Measurements from ENCODE around the gene WDR37.

Gene WDR37

DNA sequence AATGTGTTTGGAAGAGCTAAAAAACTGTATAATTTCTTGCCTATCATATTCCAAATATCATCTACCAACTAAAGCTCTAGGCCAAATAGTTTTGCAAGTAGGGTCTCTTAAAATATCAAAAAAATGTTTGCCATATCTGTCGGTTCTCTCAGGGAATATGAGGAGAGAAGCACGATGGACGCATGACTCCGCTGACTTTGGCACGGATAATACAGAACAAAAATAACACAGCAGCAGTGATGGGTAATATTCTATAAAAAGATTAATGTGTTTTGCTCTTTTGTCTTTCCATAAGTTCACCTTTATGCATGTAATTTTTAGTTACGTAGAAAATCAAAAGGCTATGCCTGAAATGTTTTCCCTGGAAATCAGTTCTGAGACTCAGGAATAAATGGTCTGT is 29.6 kb upstream of the WDR37 start:
- ChIA-PET CTCF (interaction anchor here (0.8 to 1.2 kb wide), 3 partner anchors 9 to 23 kb away, joined by 3 read pairs; no protein-coding TSS in a partner anchor), POLR2A (no interaction called here)
- WGBS (ENCODE audit: insufficient coverage), result 100% methylated on average over 6 of the region's 6 CpGs
- no peaks in the 10 kb centered on the region for H3K4me1 ChIP-seq (ENCODE audit: control extremely low read depth in 1 of 4, control insufficient read depth in 4 of 4, insufficient read depth in 4 of 4, low read length in 3 of 4)
- no peak overlapping the region for H3K4me3 ChIP-seq (ENCODE audit: control insufficient read depth in 1 of 7, extremely low read depth in 1 of 7, insufficient read depth in 4 of 7, low read depth in 2 of 7, low read length in 6 of 7)
- no peak for DNase-seq
- no peak overlapping the region for H3K27ac ChIP-seq (ENCODE audit: insufficient read depth in 1 of 2, low read depth in 1 of 2, low read length in 2 of 2, poor library complexity in 1 of 2, severe bottlenecking in 2 of 2)
- H3K36me3 ChIP-seq (ENCODE audit: control insufficient read depth in 4 of 4, insufficient read depth in 4 of 4, low read length in 3 of 4), result no peaks in the 10 kb centered on the region
- no peaks in the 10 kb centered on the region for H3K27me3 ChIP-seq (replicated peaks in 2 of 5; ENCODE audit: control insufficient read depth in 4 of 5, insufficient read depth in 5 of 5, low read length in 4 of 5)
- H3K9me3 ChIP-seq (ENCODE audit: control extremely low read depth in 1 of 5, control insufficient read depth in 4 of 5, insufficient read depth in 2 of 5, low read depth in 1 of 5, low read length in 4 of 5), result no peaks in the 10 kb centered on the region

DNA sequence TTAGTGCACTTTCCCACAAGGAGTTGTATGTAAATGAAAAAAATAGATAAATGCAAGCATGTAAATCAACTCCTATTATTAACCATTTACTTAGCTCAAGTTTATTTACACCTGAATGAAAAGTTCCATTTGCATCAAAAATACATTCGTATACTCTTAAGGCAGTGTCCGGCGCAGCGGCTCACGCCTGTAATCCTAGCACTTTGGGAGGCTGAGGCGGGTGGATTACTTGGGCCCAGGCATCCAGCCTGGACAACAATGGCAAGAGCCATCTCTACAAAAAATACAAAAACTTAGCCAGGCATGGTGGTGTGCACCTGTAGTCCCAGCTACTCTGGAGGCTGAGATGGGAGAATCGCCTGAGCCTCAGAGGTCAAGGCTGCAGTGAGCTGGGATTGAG is 26.3 kb upstream of the WDR37 start:
- Histone ChIP-seq H3K36me3 (ENCODE audit: control insufficient read depth in 4 of 4, insufficient read depth in 4 of 4, low read length in 3 of 4) (no peaks in the 10 kb centered on the region), H3K27me3 (replicated peaks in 2 of 5; ENCODE audit: control insufficient read depth in 4 of 5, insufficient read depth in 5 of 5, low read length in 4 of 5) (no peaks in the 10 kb centered on the region), H3K4me3 (ENCODE audit: control insufficient read depth in 1 of 7, extremely low read depth in 1 of 7, insufficient read depth in 4 of 7, low read depth in 2 of 7, low read length in 6 of 7) (no peak overlapping the region), H3K4me1 (ENCODE audit: control extremely low read depth in 1 of 4, control insufficient read depth in 4 of 4, insufficient read depth in 4 of 4, low read length in 3 of 4) (no peaks in the 10 kb centered on the region), H3K27ac (ENCODE audit: insufficient read depth in 1 of 2, low read depth in 1 of 2, low read length in 2 of 2, poor library complexity in 1 of 2, severe bottlenecking in 2 of 2) (no peak overlapping the region), H3K9me3 (ENCODE audit: control extremely low read depth in 1 of 5, control insufficient read depth in 4 of 5, insufficient read depth in 2 of 5, low read depth in 1 of 5, low read length in 4 of 5) (no peaks in the 10 kb centered on the region)
- DNase-seq, result no peak
- POLR2A ChIA-PET, result no interaction called here
- 94% methylated on average over 6 of the region's 7 CpGs for WGBS (ENCODE audit: insufficient coverage)
- CTCF ChIA-PET, result interaction anchor here (1.7 kb wide), 1 partner anchor 16 kb away, joined by 4 read pairs; no protein-coding TSS in a partner anchor

DNA sequence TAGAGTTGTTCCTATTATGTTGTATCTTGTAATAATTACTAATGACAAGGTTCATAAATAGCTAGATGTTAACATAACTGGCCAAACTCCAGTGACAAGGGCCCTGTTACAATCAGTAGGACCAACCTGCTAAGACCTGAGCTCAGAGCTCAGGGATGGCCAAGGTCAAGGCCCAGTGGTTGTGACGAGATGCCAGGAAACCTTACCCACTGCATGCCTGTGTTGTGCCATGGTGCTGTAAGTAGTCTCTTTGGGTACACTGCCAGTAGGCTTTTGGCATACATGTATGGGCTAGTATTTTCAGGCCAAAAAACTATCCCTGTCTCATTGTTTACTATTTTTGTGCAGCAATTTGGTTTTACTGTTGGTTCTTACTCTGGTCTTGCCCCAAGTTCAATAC is 22.6 kb upstream of the WDR37 start:
- Histone ChIP-seq H3K4me1 (ENCODE audit: control extremely low read depth in 1 of 4, control insufficient read depth in 4 of 4, insufficient read depth in 4 of 4, low read length in 3 of 4) (no peaks in the 10 kb centered on the region), H3K27me3 (replicated peaks in 2 of 5; ENCODE audit: control insufficient read depth in 4 of 5, insufficient read depth in 5 of 5, low read length in 4 of 5) (no peaks in the 10 kb centered on the region), H3K9me3 (ENCODE audit: control extremely low read depth in 1 of 5, control insufficient read depth in 4 of 5, insufficient read depth in 2 of 5, low read depth in 1 of 5, low read length in 4 of 5) (no peaks in the 10 kb centered on the region), H3K36me3 (ENCODE audit: control insufficient read depth in 4 of 4, insufficient read depth in 4 of 4, low read length in 3 of 4) (peaks cover 0 to 9% (median 5%) of the 10 kb centered on the region in 4 experiments), H3K27ac (ENCODE audit: insufficient read depth in 1 of 2, low read depth in 1 of 2, low read length in 2 of 2, poor library complexity in 1 of 2, severe bottlenecking in 2 of 2) (no peak overlapping the region), H3K4me3 (ENCODE audit: control insufficient read depth in 1 of 7, extremely low read depth in 1 of 7, insufficient read depth in 4 of 7, low read depth in 2 of 7, low read length in 6 of 7) (no peak overlapping the region)
- WGBS (ENCODE audit: insufficient coverage), result no CpG with 5 or more reads among the region's 1 CpG
- no peak for DNase-seq
- ChIA-PET CTCF (no interaction called here), POLR2A (no interaction called here)

DNA sequence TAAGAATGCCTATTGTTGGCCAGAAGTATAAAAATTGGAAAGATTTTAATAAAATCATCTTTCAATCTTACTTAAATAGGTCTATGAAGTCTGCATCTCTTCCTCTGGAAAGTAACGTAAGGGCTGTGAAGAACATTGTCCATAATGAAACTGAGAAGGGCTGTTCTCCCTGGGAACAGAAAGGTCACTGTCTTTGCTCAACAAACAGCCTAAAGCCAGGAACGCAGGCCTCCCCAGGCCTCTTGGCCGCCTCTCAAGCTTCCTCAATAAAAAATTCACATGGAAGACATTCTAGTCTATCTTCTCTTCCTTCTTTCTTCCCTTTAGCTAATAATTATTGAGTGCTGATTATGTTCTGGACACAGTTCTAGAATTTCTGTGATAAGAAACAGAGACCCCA is 21.4 kb upstream of the WDR37 start:
- DNase-seq, result no peak
- ChIA-PET POLR2A (no interaction called here), CTCF (interaction anchor here (1.1 to 1.5 kb wide), 2 partner anchors 8 to 85 kb away, joined by 3 read pairs; no protein-coding TSS in a partner anchor)
- Histone ChIP-seq H3K36me3 (ENCODE audit: control insufficient read depth in 4 of 4, insufficient read depth in 4 of 4, low read length in 3 of 4) (peaks cover 0 to 15% (median 11%) of the 10 kb centered on the region in 4 experiments), H3K9me3 (ENCODE audit: control extremely low read depth in 1 of 5, control insufficient read depth in 4 of 5, insufficient read depth in 2 of 5, low read depth in 1 of 5, low read length in 4 of 5) (no peaks in the 10 kb centered on the region), H3K4me3 (ENCODE audit: control insufficient read depth in 1 of 7, extremely low read depth in 1 of 7, insufficient read depth in 4 of 7, low read depth in 2 of 7, low read length in 6 of 7) (no peak overlapping the region), H3K27me3 (replicated peaks in 2 of 5; ENCODE audit: control insufficient read depth in 4 of 5, insufficient read depth in 5 of 5, low read length in 4 of 5) (no peaks in the 10 kb centered on the region), H3K27ac (ENCODE audit: insufficient read depth in 1 of 2, low read depth in 1 of 2, low read length in 2 of 2, poor library complexity in 1 of 2, severe bottlenecking in 2 of 2) (no peak overlapping the region), H3K4me1 (ENCODE audit: control extremely low read depth in 1 of 4, control insufficient read depth in 4 of 4, insufficient read depth in 4 of 4, low read length in 3 of 4) (no peaks in the 10 kb centered on the region)
- no CpG with 5 or more reads among the region's 3 CpGs for WGBS (ENCODE audit: insufficient coverage)

DNA sequence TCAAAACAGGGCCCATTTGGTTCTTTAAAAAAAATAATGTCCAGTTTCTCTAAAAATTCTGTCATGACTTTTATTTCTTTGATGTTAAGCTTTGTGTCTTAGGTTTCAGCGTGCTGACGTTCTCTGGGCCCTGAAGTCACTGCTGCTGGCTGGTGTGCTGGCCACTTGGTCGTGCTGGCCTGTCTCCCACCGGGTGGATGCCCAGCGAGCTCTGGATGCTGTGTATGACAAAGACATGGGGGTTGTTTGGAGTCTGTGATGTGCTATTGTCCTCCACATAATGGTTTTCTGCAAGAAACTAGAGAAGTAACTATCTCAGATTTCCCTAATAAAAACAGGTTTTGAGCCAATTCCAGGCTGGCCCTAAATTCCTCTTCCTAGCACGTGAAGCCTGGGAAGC is 21.0 kb upstream of the WDR37 start:
- Histone ChIP-seq H3K27me3 (replicated peaks in 2 of 5; ENCODE audit: control insufficient read depth in 4 of 5, insufficient read depth in 5 of 5, low read length in 4 of 5) (no peaks in the 10 kb centered on the region), H3K9me3 (ENCODE audit: control extremely low read depth in 1 of 5, control insufficient read depth in 4 of 5, insufficient read depth in 2 of 5, low read depth in 1 of 5, low read length in 4 of 5) (no peaks in the 10 kb centered on the region), H3K27ac (ENCODE audit: insufficient read depth in 1 of 2, low read depth in 1 of 2, low read length in 2 of 2, poor library complexity in 1 of 2, severe bottlenecking in 2 of 2) (no peak overlapping the region), H3K4me3 (ENCODE audit: control insufficient read depth in 1 of 7, extremely low read depth in 1 of 7, insufficient read depth in 4 of 7, low read depth in 2 of 7, low read length in 6 of 7) (no peak overlapping the region), H3K4me1 (ENCODE audit: control extremely low read depth in 1 of 4, control insufficient read depth in 4 of 4, insufficient read depth in 4 of 4, low read length in 3 of 4) (no peaks in the 10 kb centered on the region), H3K36me3 (ENCODE audit: control insufficient read depth in 4 of 4, insufficient read depth in 4 of 4, low read length in 3 of 4) (peaks cover 0 to 19% (median 14%) of the 10 kb centered on the region in 4 experiments)
- POLR2A ChIA-PET, result no interaction called here
- DNase-seq, result no peak
- CTCF ChIA-PET, result interaction anchor here (1.1 to 1.5 kb wide), 2 partner anchors 8 to 85 kb away, joined by 3 read pairs; no protein-coding TSS in a partner anchor
- 90% methylated on average over 4 of the region's 6 CpGs for WGBS (ENCODE audit: insufficient coverage)

DNA sequence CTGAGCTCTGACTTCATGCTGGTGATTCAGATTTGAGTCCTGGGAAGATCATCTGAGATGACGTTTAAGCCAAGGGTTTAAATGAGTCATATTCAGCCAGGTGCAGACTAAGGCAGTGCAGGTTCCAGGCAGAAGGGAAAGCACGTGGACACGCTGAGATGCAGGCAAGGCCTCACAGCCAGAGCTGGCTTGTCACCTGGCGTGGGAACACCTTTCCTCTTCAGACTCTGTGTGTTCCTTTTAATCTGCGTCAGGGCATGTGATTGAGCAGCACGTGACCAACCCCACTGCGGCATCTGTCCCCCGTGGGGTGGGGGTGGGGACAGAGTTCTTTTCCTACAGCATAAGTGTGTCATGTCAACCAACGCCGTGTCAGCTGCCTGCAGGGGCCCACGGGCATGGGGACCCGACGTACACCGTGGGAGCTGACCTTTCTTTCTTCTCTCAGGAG is 19.8 kb upstream of the WDR37 start:
- no peaks in the 10 kb centered on the region for H3K9me3 ChIP-seq (ENCODE audit: control extremely low read depth in 1 of 5, control insufficient read depth in 4 of 5, insufficient read depth in 2 of 5, low read depth in 1 of 5, low read length in 4 of 5)
- H3K36me3 ChIP-seq (ENCODE audit: control insufficient read depth in 4 of 4, insufficient read depth in 4 of 4, low read length in 3 of 4), result peaks cover 3 to 31% (median 20%) of the 10 kb centered on the region in 4 experiments
- no peak overlapping the region for H3K4me3 ChIP-seq (ENCODE audit: control insufficient read depth in 1 of 7, extremely low read depth in 1 of 7, insufficient read depth in 4 of 7, low read depth in 2 of 7, low read length in 6 of 7)
- WGBS (ENCODE audit: insufficient coverage), result 93% methylated on average over 13 of the region's 14 CpGs
- ChIA-PET CTCF (interaction anchor here (0.7 to 1.5 kb wide), 3 partner anchors 10 to 20 kb away, joined by 3 read pairs; no protein-coding TSS in a partner anchor), POLR2A (interaction anchor here (0.8 kb wide), 1 partner anchor 12 kb away, joined by 3 read pairs; no protein-coding TSS in a partner anchor)
- no peaks in the 10 kb centered on the region for H3K27me3 ChIP-seq (replicated peaks in 2 of 5; ENCODE audit: control insufficient read depth in 4 of 5, insufficient read depth in 5 of 5, low read length in 4 of 5)
- no peak for DNase-seq
- H3K4me1 ChIP-seq (ENCODE audit: control extremely low read depth in 1 of 4, control insufficient read depth in 4 of 4, insufficient read depth in 4 of 4, low read length in 3 of 4), result no peaks in the 10 kb centered on the region
- no peak overlapping the region for H3K27ac ChIP-seq (ENCODE audit: insufficient read depth in 1 of 2, low read depth in 1 of 2, low read length in 2 of 2, poor library complexity in 1 of 2, severe bottlenecking in 2 of 2)

DNA sequence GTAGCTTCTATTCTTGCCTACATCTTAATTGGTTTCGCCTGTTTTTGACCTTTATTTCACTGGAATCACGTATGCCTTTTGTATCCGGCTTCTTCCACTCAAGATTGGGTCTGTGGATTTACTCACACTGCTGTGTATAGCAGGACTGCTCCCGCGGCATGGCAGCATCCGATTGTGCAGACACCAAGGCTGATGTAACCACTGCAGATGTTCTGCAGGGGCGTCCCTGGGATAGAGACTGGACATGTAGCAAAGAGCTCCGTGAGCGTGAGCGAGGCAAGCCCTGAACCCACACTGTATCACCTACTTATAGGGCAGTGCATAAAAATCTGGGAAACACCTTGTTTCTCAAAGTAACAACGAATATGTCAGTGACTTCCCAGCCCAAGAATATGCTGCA is 19.1 kb upstream of the WDR37 start:
- 95% methylated on average over 8 of the region's 11 CpGs for WGBS (ENCODE audit: insufficient coverage)
- ChIA-PET CTCF (interaction anchor here (1.2 kb wide), 1 partner anchor 20 kb away, joined by 3 read pairs; no protein-coding TSS in a partner anchor), POLR2A (no interaction called here)
- H3K36me3 ChIP-seq (ENCODE audit: control insufficient read depth in 4 of 4, insufficient read depth in 4 of 4, low read length in 3 of 4), result peaks cover 3 to 38% (median 22%) of the 10 kb centered on the region in 4 experiments
- no peaks in the 10 kb centered on the region for H3K27me3 ChIP-seq (replicated peaks in 2 of 5; ENCODE audit: control insufficient read depth in 4 of 5, insufficient read depth in 5 of 5, low read length in 4 of 5)
- H3K9me3 ChIP-seq (ENCODE audit: control extremely low read depth in 1 of 5, control insufficient read depth in 4 of 5, insufficient read depth in 2 of 5, low read depth in 1 of 5, low read length in 4 of 5), result no peaks in the 10 kb centered on the region
- no peak overlapping the region for H3K27ac ChIP-seq (ENCODE audit: insufficient read depth in 1 of 2, low read depth in 1 of 2, low read length in 2 of 2, poor library complexity in 1 of 2, severe bottlenecking in 2 of 2)
- H3K4me1 ChIP-seq (ENCODE audit: control extremely low read depth in 1 of 4, control insufficient read depth in 4 of 4, insufficient read depth in 4 of 4, low read length in 3 of 4), result no peaks in the 10 kb centered on the region
- no peak overlapping the region for H3K4me3 ChIP-seq (ENCODE audit: control insufficient read depth in 1 of 7, extremely low read depth in 1 of 7, insufficient read depth in 4 of 7, low read depth in 2 of 7, low read length in 6 of 7)
- no peak for DNase-seq
